ENCODE results near the gene DNLZ.
"Not testable (repeated sequence)": the region's sequence is repeated elsewhere in the genome, so short reads cannot be mapped to it uniquely, and the experiment has no call there.

The DNLZ gene

DNA sequence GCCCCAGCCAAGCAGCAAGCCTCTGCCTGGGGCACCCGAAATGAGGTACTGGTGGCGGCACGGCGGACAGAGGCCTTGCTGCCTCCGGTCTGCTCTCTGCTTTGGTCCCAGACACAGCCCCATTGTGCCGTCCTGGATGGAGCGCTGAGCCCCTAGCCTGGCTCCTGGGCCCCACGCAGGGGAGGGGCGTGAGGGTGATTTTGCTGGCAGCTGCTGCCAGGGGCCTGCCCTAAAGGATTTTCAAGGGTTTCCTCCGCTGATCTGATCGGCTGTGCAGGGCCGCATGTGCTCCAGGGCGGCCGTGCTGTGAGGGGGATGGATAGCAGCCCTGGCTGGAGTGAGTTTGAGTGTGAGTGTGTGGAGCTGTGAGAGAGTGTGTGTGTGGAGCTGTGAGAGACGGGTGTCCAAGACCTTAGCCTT is 34.9 kb downstream of the DNLZ start:
- DNase-seq = no peak

- DNase-seq = no peak
Observed at GRCh38 chr9:136328011-136328621, 35.4 kb downstream of the DNLZ start.

- DNase-seq = peak; percentile 54
Observed at GRCh38 chr9:136327304-136327974, 36.1 kb downstream of the DNLZ start, which contains the start of gene GPSM1. Gene GPSM1 (plus strand): TSS chr9:136327539. CDS start chr9:136327696, 157 bp downstream.

DNA sequence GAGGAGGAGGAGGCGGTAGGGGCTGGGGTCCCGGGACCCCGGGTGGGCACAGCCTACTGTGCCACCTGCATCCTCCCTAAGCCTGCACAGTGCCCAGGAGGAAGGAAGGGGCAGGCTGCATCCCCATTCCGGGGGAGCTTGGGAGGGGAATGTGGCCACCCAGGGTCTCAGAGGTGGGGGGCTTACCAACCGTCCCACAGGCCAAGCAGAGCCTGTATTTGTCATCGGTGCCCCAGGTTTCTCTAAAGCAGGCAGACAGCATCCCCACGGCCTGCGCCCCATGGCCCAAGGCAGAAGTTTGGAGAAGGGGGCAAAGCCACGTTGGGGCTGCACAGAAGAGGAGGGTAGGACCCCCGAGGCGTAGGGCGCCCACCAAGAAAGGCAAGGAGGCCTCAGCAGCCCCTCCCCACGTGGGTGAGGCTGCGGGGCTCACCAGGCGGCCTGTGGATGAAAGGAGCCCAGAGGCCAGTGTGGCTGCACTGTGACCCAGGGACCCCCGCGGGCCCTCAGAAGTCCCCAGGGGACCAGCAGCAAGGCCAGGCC is 36.7 kb downstream of the DNLZ start:
- DNase-seq = no peak

- no peak for DNase-seq
Observed at GRCh38 chr9:136326061-136326760, 37.3 kb downstream of the DNLZ start.

DNA sequence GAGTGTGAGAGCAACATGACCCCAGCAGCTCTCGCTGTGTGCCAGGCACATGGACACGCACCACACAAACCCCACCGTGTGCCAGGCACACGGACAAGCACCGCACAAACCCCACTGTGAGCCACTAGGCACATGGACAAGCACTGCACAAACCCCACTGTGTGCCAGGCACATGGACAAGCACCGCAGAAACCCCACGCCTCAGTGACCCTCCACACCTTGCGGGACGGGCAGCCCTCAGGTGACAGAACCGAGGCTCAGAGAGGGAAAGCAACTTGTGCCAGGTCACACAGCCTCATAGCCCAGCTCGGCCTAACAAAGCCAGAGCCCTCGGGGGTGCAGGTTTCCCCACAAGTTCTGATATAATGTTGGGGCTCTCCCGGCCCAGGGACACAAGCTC is 38.2 kb downstream of the DNLZ start:
- no peak for DNase-seq

GRCh38 chr9:136324501-136325300 is 38.8 kb downstream of the DNLZ start:
- no peak for DNase-seq

- no peak for DNase-seq
Observed at GRCh38 chr9:136323371-136323789, 40.2 kb downstream of the DNLZ start.

DNA sequence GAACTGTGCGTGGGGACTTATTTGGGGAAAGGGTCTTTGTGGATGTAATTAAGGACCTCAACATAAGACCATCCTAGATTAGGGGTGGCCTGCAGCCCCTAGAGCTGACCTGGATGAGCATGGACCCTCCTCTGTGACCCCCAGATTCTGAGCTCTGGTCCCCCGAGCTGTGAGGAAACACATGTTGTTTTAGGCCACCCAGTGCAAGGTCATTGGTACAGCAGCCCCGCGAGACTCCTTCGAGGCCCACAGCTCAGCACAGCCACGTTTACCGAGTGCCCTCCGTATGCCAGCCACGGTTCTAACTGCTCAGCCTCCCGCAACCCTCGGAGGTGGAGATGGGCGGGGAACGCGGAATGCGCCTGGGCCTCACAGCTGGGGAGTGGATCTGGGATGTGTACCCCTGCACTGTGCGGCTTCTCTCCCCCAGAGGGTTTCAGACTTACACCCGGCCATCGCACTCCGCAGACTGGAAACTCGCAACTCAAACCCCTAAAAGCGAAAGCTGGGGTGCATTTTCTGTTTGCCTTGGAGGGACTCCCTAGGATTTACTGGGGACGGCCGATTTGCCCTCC is 40.7 kb downstream of the DNLZ start:
- DNase-seq = no peak

GRCh38 chr9:136321561-136321960 is 42.0 kb downstream of the DNLZ start:
- DNase-seq = no peak

- DNase-seq = not testable (repeated sequence)
Observed at GRCh38 chr9:136320972-136321371, 42.6 kb downstream of the DNLZ start.

GRCh38 chr9:136319955-136320354 is 43.6 kb downstream of the DNLZ start:
- not testable (repeated sequence) for DNase-seq

DNA sequence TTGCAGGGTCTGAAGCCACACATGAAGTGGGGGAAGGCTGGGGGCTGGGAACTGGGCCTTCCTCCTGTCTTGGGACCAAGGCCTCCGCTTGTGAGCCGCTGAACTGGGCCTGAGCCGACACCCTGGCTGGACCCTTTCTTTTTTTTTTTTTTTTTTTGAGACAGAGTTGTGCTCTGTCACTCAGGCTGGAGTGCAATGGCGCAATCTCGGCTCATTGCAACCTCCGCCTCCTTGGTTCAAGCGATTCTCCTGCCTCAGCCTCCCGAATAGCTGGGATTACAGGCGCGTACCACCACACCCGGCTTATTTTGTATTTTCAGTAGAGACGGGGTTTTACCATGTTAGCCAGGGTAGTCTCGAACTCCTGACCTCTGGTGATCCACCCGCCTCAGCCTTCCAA is 44.3 kb downstream of the DNLZ start:
- DNase-seq = not testable (repeated sequence)

DNA sequence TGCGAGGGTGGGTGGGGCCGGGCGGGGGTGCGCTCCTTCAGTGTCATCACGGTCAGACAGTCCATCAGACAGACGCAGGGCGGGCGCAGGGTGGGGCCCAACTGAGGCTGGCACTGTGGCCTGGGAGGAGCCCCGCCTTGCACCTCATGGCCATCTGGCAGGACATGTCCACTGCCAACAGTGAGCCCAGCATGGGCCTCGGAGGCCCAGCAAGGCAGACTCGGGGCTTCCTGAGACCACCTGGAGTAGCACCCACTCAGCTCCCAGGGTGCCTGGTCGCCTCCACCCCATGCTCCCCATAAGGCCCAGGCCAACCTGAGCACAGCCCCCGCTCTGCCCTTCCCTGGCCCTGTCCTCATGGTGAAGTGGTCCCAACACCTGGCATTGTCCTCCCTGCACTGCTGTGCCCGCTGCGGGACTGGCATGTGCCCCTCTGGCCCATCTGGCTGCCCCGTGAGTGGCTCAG is 44.7 kb downstream of the DNLZ start:
- DNase-seq = no peak

GRCh38 chr9:136318111-136318775 is 45.3 kb downstream of the DNLZ start:
- no peak for DNase-seq

DNA sequence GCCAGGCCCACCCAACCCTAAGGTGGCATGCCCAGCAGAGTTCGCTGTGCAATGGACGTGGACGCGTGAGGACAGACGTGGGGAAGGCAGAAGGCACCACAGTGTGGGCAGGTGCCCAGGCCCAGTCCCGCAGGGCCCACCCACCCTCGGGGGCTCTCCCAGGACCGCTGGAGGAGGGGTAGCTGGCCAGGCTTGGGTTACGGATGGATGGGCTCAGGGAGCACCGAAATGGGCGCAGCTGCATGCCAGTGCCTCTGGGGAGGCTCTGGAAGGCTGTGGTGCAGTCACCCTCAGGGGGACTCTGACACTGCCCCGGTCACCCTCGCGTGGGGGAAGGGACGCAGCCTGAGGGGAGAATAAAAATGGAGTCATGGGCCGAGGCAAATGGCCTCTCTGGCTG is 45.8 kb downstream of the DNLZ start:
- no peak for DNase-seq

DNA sequence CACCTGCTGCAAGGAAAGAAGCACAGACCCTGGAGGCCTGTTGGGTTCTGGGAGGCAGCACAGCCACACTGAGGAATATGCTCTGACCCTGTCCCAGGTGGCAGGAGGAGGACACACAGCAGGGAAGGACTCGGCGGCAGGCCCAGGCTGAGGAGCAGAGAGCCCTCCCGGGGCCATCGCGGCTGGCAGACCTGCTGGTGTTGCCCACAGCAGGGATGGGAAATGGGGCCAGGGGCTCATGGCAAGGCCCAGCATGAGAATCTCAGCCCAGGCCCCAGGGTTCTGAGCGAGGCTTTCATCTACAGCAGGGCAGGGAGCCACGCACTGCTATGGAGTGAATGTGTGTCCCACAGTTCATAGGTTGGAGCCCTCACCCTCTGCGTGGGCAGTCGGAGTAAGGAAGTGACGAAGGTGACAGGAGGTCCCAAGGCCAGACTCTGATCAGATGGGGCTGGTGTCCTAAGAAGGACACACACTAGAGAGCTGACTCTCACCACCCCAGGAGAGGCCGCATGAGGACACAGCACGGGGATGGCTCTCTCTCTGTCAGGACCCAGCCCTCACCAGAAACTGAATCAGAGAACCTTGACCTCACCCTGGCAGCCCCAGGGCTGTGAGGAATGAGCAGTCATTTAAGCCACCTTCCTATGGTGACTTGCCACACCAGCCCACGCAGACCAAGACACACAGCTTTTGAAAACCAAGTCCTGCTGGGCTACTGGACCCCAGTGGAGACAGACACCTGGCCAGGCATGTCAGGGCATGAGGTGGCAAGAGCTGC is 46.5 kb downstream of the DNLZ start:
- no peak for DNase-seq

DNA sequence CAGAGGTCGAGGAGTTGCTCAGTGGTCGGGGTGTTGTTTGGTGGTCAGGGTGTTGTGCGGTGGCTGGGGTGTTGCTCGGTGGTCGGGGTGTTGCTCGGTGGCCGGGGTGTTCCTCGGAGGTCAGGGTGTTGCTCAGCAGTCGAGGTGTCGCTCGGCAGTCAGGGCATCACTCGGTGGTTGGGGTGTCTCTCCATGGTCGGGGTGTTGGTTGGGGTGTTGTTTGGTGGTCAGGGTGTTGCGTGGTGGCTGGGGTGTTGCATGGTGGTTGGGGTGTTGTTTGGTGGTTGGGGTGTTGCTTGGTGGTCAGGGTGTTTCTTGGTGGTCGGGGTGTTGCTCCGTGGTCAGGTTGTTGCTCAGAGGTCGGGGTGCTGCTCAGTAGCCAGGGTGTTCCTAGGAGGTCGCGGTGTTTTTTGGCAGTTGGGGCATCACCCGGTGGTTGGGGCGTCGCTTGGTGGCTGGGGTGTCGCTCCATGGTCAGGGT is 47.2 kb downstream of the DNLZ start:
- DNase-seq = no peak

DNA sequence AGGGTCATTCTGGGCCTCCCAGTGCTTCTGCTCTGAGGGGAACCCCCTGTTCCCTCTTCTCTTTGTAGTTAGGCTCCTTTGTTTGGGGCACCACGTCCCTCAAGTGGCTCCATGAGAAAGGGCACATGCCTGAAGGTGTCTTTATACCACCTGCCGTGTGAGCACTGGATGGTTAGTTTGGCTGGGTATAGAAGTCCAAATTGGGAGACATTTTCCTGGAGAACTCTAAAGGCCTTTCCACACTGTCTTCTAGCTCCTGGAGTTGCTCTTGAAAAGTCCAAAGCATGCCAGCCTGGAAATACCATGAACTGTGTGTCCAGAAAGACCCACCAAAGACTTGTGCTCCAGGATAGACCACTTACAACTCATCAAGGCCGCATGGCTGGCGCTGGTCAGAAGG is 48.6 kb downstream of the DNLZ start:
- no peak for DNase-seq

DNA sequence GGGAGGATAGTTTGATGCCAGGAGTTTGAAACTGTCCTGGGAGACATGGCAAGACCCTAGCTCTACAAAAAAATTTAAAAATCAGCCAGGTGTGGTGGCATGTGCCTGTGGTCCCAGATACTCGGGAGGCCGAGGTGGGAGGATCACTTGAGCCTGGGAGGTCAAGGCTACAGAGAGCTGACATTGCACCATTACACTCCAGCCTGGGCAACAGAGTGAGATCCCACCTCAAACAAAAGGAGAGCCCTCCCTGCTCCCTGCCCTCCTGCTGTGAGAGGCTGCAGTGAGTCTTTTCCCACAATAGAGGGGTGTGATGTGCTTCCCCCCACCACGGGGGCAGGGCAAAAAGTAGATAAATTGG is 49.5 kb downstream of the DNLZ start:
- no peak for DNase-seq
